Measurements from ENCODE around the gene DPM2.

DNA sequence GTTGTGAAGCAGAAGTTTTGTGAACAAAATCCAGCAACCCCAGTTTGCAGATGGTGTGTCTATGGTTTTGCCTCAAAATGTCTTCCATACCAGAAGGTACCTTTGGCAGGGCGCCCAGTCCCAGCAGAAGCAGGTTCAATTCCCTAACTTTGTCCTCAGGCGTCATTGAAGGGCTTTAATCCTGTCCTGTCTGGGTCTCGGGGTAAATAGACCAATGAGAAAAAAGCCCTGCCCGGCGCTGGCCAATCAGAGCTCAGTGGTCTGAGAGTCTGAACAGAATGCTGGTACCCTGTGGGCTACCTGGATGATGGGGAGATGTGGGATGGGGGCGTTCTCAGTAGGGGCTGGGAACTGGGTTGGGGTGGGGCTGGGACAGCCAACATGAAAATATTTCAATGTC, 14.6 kb downstream of the DPM2 start:
- no peak for TF ChIP-seq POLR2A (IDR thresholded peaks at IDR 0.05)
- TF ChIP-seq, protein P1, sequence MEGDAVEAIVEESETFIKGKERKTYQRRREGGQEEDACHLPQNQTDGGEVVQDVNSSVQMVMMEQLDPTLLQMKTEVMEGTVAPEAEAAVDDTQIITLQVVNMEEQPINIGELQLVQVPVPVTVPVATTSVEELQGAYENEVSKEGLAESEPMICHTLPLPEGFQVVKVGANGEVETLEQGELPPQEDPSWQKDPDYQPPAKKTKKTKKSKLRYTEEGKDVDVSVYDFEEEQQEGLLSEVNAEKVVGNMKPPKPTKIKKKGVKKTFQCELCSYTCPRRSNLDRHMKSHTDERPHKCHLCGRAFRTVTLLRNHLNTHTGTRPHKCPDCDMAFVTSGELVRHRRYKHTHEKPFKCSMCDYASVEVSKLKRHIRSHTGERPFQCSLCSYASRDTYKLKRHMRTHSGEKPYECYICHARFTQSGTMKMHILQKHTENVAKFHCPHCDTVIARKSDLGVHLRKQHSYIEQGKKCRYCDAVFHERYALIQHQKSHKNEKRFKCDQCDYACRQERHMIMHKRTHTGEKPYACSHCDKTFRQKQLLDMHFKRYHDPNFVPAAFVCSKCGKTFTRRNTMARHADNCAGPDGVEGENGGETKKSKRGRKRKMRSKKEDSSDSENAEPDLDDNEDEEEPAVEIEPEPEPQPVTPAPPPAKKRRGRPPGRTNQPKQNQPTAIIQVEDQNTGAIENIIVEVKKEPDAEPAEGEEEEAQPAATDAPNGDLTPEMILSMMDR (IDR thresholded peaks at IDR 0.05): no peak
